Measurements from ENCODE around the gene ASCL2.

ASCL2 gene

DNA sequence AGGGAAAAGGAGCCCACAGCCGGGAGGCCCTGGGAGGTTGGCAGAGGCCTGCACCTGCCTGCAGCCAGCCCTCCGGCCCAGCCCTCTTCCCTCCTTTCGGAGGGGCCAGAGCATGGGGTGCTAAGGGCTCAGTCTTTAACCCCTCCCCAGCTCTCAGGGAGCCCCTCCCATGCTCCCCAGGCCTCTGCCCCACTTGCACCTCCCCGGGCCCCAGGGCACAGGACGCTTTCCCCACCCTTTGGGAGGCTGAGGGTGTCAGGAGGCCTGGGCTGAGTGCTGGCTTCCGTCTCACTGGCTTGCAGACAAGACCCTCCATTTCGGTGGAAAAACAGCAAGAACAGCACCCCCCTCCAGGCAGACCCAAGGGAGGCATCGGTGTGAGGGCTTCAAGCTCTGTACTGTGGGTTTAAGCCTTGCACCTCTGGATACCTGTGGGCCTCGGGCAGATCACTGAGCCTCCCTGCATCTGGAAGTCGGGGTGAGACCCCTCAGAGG is 7.3 kb downstream of the ASCL2 start:
- no peak overlapping the region for H3K27ac ChIP-seq
- TF ChIP-seq, protein P1, sequence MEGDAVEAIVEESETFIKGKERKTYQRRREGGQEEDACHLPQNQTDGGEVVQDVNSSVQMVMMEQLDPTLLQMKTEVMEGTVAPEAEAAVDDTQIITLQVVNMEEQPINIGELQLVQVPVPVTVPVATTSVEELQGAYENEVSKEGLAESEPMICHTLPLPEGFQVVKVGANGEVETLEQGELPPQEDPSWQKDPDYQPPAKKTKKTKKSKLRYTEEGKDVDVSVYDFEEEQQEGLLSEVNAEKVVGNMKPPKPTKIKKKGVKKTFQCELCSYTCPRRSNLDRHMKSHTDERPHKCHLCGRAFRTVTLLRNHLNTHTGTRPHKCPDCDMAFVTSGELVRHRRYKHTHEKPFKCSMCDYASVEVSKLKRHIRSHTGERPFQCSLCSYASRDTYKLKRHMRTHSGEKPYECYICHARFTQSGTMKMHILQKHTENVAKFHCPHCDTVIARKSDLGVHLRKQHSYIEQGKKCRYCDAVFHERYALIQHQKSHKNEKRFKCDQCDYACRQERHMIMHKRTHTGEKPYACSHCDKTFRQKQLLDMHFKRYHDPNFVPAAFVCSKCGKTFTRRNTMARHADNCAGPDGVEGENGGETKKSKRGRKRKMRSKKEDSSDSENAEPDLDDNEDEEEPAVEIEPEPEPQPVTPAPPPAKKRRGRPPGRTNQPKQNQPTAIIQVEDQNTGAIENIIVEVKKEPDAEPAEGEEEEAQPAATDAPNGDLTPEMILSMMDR (conservative IDR thresholded peaks at IDR 0.05): no peak

GRCh38 chr11:2262301-2263070 is 7.9 kb downstream of the ASCL2 start:
- no peak overlapping the region for H3K27ac ChIP-seq
- TF ChIP-seq, protein P1 (conservative IDR thresholded peaks at IDR 0.05): no peak

GRCh38 chr11:2261436-2262230 is 8.8 kb downstream of the ASCL2 start:
- no peak overlapping the region for H3K27ac ChIP-seq
- TF ChIP-seq, protein P1 (conservative IDR thresholded peaks at IDR 0.05): no peak

- TF ChIP-seq, protein P1 (conservative IDR thresholded peaks at IDR 0.05): no peak
- no peak overlapping the region for H3K27ac ChIP-seq
Measured at GRCh38 chr11:2260491-2261364, 9.7 kb downstream of the ASCL2 start.

GRCh38 chr11:2259897-2260451 is 10.4 kb downstream of the ASCL2 start:
- TF ChIP-seq, protein P1 (conservative IDR thresholded peaks at IDR 0.05): no peak
- H3K27ac ChIP-seq: no peak overlapping the region

GRCh38 chr11:2259466-2259830 is 10.9 kb downstream of the ASCL2 start:
- H3K27ac ChIP-seq: no peak overlapping the region
- TF ChIP-seq, protein P1 (conservative IDR thresholded peaks at IDR 0.05): no peak
